Measurements from ENCODE around the gene ZNF423. TPM values are rescaled to one million over a fixed set of nuclear protein-coding genes. Genes with fewer than 3 reads are reported as not detected.

ZNF423 gene
- total RNA-seq, 2 experiments from 2014 or later = not detected

DNA sequence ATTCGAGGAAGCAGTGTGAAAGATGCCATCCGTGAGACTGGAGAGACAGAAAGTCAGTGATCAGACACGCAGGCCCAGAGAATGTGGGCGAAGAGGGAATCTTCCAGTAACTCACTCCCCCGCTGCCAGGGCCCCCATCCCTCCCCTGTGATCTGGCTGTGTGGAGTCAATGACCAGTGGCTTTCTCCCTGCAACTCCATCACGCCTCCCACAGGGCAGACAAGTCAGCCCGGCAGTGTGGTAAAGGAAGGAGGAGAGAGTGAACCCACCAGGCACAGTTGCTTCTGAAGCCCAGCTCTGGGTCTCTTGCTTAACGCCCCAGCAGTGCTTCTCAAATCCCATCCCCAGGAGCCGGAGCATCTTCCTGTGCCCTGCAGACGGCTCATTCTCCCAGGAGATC is 142.1 kb downstream of the ZNF423 start:
- CTCF ChIA-PET = no interaction called here
- Mint-ChIP-seq H3K4me1 (ENCODE audit: low read depth) (no peaks in the 10 kb centered on the region), H3K27ac (no peak overlapping the region), H3K4me3 (no peak overlapping the region), H3K36me3 (ENCODE audit: low read depth) (no peaks in the 10 kb centered on the region), H3K27me3 (ENCODE audit: low read depth) (no peaks in the 10 kb centered on the region), H3K9me3 (ENCODE audit: insufficient read depth) (no peaks in the 10 kb centered on the region)
- no peak for DNase-seq
- POLR2A ChIA-PET = no interaction called here
- no peak for ATAC-seq

DNA sequence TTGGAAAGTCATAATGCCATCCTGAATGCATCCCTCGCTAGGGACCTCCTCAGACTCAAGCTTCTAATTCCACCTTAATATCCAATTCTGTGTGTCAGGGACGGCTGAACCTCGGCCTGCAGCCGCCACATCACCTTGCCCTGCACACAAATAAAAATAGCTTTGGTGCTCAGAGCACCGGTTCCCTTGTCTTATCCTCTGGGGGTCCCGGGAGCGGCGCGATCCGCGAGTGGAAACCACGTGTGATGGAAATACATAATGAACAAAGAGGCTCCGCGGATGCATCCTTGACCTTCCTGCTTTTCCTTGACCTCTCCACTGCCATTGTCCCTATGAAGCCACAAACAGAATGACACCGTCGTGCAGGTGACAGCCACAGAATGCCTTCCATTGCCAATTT is 143.4 kb downstream of the ZNF423 start:
- DNase-seq (no peak), ATAC-seq (no peak)
- H3K27ac Mint-ChIP-seq = no peak overlapping the region
- no peaks in the 10 kb centered on the region for H3K9me3 Mint-ChIP-seq (ENCODE audit: insufficient read depth)
- H3K4me1 Mint-ChIP-seq (ENCODE audit: low read depth) = no peaks in the 10 kb centered on the region
- ChIA-PET CTCF (no interaction called here), POLR2A (no interaction called here)
- no peaks in the 10 kb centered on the region for H3K36me3 Mint-ChIP-seq (ENCODE audit: low read depth)
- no peak overlapping the region for H3K4me3 Mint-ChIP-seq
- H3K27me3 Mint-ChIP-seq (ENCODE audit: low read depth) = no peaks in the 10 kb centered on the region

DNA sequence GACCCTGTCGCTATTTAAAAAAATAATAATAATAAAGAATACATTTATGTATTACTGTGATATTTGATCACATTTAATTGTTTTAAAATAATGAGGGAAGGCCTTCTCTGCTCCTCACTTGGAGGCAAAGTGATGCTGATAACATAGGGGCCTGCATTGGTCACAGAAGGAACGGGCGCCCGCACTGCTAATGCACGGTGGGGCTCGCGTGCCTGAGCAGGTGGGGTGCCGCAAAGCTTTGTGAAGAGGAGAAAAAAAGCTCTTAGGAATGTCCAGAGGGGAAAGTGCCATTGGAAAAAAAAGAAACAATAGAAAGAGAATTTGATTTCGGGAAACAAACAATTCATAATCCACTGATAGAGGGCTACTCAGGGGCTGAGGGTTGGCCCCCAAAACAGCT is 143.8 kb downstream of the ZNF423 start:
- Mint-ChIP-seq H3K4me1 (ENCODE audit: low read depth) (no peaks in the 10 kb centered on the region), H3K36me3 (ENCODE audit: low read depth) (no peaks in the 10 kb centered on the region), H3K27me3 (ENCODE audit: low read depth) (no peaks in the 10 kb centered on the region), H3K27ac (no peak overlapping the region), H3K4me3 (no peak overlapping the region), H3K9me3 (ENCODE audit: insufficient read depth) (no peaks in the 10 kb centered on the region)
- CTCF ChIA-PET = no interaction called here
- POLR2A ChIA-PET = no interaction called here
- ATAC-seq (no peak), DNase-seq (no peak)

DNA sequence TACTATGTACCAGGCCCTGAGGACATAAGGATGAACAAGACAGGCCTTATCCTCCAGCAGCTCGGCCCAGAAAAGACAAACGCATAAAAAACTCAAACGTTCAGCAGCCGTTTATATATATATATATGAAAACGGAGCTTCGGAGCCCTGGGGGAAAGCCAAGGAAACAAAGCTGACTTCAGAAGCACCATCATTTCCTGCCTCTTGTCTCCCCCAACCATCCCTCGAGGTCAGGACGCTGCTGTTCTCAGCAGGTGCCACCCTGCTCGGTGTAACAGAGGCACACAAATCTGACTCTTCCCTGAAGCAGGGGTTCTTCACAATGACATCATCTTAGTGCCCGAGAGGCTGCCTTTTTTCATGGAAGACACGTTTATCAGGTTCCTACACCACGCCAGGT is 146.9 kb downstream of the ZNF423 start:
- Mint-ChIP-seq H3K4me3 (no peak overlapping the region), H3K9me3 (ENCODE audit: insufficient read depth) (no peaks in the 10 kb centered on the region), H3K4me1 (ENCODE audit: low read depth) (no peaks in the 10 kb centered on the region), H3K27me3 (ENCODE audit: low read depth) (no peaks in the 10 kb centered on the region), H3K36me3 (ENCODE audit: low read depth) (no peaks in the 10 kb centered on the region), H3K27ac (no peak overlapping the region)
- no peak for DNase-seq
- CTCF ChIA-PET = interaction anchor here (1.4 kb wide), 1 partner anchor 212 kb away, joined by 3 read pairs; no protein-coding TSS in a partner anchor
- POLR2A ChIA-PET = no interaction called here
- ATAC-seq = no peak

DNA sequence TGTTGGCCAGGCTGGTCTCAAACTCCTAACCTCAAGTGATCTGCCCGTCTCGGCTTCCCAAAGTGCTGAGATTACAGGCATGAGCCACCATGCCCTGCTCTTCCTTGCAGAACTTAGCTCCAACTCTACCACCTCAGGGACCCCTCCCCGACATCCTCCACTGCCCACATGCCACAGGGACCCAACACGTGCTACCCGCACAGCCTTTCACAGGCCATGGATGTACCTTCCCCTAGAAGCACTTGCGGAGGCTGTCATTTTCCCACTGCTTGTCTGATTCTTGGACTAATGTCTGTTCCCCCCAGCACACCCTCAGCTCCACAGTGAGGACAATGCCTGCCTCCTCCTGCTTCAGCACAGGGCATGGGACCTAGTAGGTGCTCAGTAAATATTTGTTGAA is 147.4 kb downstream of the ZNF423 start:
- DNase-seq = no peak
- ATAC-seq = no peak
- Mint-ChIP-seq H3K4me1 (ENCODE audit: low read depth) (no peaks in the 10 kb centered on the region), H3K27me3 (ENCODE audit: low read depth) (no peaks in the 10 kb centered on the region), H3K4me3 (no peak overlapping the region), H3K36me3 (ENCODE audit: low read depth) (no peaks in the 10 kb centered on the region), H3K9me3 (ENCODE audit: insufficient read depth) (no peaks in the 10 kb centered on the region), H3K27ac (no peak overlapping the region)
- ChIA-PET CTCF (interaction anchor here (1.4 kb wide), 1 partner anchor 213 kb away, joined by 3 read pairs; no protein-coding TSS in a partner anchor), POLR2A (no interaction called here)

DNA sequence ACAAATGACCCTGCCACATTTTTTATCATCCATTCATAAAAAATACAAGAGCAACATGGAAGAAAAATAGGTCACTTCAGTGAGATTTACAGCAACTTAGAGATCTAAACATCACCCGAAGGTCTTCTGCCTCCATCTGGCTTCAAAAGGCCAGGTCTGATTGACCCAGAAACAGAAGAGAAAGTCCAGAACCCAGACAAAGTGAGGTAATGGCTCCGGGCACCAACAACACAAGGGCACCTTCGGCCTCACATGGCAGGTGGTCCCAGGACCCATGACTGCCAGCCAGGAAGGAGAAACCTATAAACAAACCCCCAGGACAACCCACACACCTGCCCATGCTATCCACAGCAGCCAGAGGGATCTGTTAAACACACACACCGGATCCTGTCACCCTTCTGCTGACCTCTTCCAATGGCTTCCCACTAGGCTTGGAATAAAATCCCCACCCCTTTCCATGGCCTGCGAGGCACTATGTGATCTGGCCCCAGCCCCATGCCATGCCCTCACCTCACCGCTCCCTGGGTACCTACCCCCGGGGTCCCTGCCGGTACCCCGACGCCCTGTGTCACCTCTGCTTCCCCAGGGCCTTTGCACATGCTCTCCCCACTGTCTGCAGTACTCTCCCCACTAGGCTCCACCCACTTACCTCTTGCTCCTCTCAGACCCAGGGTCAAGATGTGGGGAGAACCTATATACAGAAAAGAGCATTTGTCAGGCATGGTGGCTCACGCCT is 149.1 kb downstream of the ZNF423 start:
- Mint-ChIP-seq H3K27me3 (ENCODE audit: low read depth) (no peaks in the 10 kb centered on the region), H3K4me1 (ENCODE audit: low read depth) (no peaks in the 10 kb centered on the region), H3K36me3 (ENCODE audit: low read depth) (no peaks in the 10 kb centered on the region), H3K27ac (no peak overlapping the region), H3K4me3 (no peak overlapping the region), H3K9me3 (ENCODE audit: insufficient read depth) (no peaks in the 10 kb centered on the region)
- POLR2A ChIA-PET = no interaction called here
- DNase-seq (no peak), ATAC-seq (no peak)
- CTCF ChIA-PET = no interaction called here

DNA sequence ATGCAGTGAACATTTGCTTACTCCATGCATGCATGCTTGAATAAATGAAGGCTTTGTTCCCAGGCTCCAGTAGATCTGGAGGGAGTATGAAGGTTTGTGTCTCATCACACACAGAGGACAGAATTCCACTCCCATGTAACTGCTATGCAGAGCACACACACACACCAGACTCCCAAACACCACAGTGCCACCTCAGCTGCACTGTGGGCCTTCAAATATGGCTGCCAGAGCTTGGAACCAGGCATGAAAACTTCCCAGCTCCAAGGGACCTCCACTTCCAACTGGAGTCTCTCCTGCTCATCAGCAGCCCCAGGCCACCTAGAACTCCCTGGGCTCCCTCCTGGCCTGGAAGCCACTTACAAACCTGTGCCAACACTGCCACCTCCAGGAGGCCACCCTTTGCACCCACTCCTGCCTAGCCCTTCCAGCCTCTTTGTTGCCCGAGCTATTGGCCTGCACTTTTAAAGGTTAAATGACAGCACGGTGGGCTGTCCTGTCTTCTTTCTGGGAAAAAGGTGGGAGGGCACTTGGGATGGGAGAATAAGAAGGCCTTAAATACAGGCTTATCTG is 151.2 kb downstream of the ZNF423 start:
- ChIA-PET CTCF (no interaction called here), POLR2A (no interaction called here)
- ATAC-seq = no peak
- no peak for DNase-seq
- Mint-ChIP-seq H3K4me1 (ENCODE audit: low read depth) (no peaks in the 10 kb centered on the region), H3K9me3 (ENCODE audit: insufficient read depth) (no peaks in the 10 kb centered on the region), H3K27me3 (ENCODE audit: low read depth) (peaks cover 3% of the 10 kb centered on the region), H3K27ac (no peak overlapping the region), H3K36me3 (ENCODE audit: low read depth) (no peaks in the 10 kb centered on the region), H3K4me3 (no peak overlapping the region)

DNA sequence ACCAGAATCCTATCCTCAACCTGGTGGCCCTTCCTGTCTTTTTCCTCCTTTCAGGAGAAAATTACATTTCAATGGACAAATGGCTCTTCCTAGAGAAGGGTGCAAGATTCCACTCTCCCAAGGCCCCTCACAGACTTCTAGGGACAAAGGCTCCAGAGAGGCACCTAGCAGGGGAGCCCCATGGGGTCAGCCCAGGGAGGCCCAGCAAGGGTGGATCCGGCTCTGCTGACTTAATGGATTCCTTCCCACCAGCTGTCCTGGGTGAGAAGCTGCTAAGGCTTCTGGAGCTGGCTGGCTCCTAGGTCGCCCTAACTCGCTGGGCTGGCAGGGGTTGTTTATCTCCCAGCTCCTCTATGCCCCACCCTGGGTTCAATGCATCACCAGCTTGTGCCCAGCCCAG is 152.4 kb downstream of the ZNF423 start:
- Mint-ChIP-seq H3K36me3 (ENCODE audit: low read depth) (no peaks in the 10 kb centered on the region), H3K4me3 (no peak overlapping the region), H3K27ac (no peak overlapping the region), H3K4me1 (ENCODE audit: low read depth) (no peaks in the 10 kb centered on the region), H3K9me3 (ENCODE audit: insufficient read depth) (no peaks in the 10 kb centered on the region), H3K27me3 (ENCODE audit: low read depth) (peaks cover 9% of the 10 kb centered on the region)
- POLR2A ChIA-PET = no interaction called here
- CTCF ChIA-PET = no interaction called here
- ATAC-seq = no peak
- DNase-seq = no peak

DNA sequence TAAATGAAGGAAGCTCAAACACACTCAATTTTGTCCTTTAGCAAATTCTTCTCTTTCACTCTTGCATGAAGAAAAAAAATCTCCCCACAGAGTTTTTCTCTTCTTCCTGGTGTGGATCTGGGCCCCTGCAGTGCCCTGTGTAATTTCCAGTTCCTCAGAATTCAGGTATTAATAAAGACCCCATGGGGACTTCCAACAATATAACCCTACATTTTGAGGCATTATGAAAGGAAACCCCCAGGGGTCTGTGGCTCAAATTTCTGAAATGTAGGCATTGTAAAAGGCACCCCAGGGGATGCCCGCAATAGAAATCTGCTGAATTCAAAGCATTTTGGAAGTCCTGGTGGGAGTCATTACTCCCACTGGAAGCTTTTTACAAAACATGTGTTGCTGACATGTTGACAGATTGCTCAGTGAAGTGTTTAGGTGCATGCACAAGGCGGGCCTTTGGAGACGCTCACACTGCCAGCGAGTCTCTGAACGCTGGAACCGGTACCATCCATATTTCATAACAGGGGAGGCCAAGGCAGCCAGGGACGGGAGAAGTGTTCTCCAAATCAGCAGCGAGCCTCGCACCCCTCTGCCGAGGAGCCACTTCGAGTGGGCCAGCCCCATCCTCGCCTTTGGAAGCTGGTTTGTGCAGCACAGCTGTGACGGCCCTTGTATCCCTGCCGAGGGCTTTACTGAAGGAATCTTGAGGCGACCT is 154.0 kb downstream of the ZNF423 start:
- Mint-ChIP-seq H3K4me3 (no peak overlapping the region), H3K27ac (no peak overlapping the region), H3K9me3 (ENCODE audit: insufficient read depth) (no peaks in the 10 kb centered on the region), H3K4me1 (ENCODE audit: low read depth) (no peaks in the 10 kb centered on the region), H3K36me3 (ENCODE audit: low read depth) (no peaks in the 10 kb centered on the region), H3K27me3 (ENCODE audit: low read depth) (peaks cover 17% of the 10 kb centered on the region)
- ChIA-PET POLR2A (no interaction called here), CTCF (no interaction called here)
- DNase-seq = no peak
- no peak for ATAC-seq

DNA sequence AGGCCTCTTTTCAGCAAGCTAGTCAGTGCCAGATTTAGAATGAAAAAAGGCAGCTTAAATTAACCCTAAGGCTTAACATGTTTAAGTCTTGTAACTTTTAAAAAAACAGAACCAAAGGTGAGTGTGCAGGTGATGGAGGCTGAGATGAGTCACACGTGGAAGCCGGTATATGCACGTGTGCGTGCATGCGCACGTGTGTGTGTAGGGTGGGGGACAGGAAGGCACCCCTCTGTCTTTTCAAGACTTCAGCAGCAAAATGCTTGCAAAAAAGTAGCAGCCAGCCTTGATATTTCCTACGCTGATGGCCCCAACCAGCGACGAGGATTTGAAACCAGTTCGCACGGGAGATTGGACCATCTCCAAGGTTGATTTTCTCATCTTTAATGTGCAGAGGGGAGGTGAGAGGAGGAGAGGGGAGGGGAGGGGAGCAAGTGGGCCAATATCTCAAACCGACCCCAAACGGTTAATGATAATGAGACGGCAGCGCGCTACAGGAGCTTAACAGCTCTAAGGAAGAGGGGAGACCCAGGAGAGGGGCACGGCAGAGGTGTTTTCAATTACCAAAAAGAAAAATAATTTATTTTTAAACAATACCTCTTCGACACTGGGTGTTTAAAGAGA is 154.7 kb downstream of the ZNF423 start:
- DNase-seq = no peak
- H3K36me3 Mint-ChIP-seq (ENCODE audit: low read depth) = no peaks in the 10 kb centered on the region
- H3K27me3 Mint-ChIP-seq (ENCODE audit: low read depth) = peaks cover 17% of the 10 kb centered on the region
- no peak overlapping the region for H3K4me3 Mint-ChIP-seq
- H3K9me3 Mint-ChIP-seq (ENCODE audit: insufficient read depth) = no peaks in the 10 kb centered on the region
- POLR2A ChIA-PET = no interaction called here
- CTCF ChIA-PET = no interaction called here
- H3K27ac Mint-ChIP-seq = no peak overlapping the region
- no peak for ATAC-seq
- H3K4me1 Mint-ChIP-seq (ENCODE audit: low read depth) = no peaks in the 10 kb centered on the region

DNA sequence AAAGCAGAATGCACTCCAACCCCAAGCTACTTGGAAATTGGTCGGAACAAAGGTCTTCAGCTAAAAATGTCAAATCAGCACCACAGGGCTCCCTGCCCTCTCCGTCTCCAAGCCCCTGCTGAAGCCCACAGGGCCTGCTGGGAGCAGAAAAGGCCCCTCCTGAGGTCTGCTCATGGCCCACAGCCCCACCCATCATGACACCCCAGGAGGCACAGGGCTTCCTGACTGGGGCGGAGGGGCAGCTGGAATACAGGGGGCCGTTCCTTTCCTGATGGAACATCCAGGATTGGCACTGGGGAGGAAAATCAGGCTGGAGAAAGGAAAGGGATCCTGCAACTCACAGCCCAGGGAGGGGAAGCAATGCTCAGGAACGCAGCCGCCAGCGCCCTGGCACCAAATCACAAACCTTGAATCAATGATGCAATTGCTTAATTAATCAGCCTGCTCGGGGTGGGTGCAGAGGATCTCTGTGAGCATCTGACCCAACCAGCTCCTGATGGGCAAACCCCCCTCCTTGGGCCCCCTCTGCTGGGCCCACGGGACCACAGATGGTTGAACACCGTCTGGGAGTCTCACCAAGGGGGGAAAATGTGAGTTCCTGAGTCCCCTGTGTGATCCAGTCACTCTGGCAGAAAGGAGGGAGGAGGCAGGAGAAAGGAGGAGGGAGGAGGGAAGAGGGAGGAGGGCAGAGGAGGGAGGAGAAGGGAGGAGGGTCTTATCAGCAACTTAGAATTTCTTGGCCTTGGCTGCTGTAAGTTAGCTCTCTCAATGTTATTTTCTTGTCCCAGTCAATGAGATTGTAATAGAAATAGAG is 155.5 kb downstream of the ZNF423 start:
- POLR2A ChIA-PET = no interaction called here
- no peaks in the 10 kb centered on the region for H3K4me1 Mint-ChIP-seq (ENCODE audit: low read depth)
- no peak overlapping the region for H3K27ac Mint-ChIP-seq
- no peak for ATAC-seq
- peaks cover 17% of the 10 kb centered on the region for H3K27me3 Mint-ChIP-seq (ENCODE audit: low read depth)
- no peak overlapping the region for H3K4me3 Mint-ChIP-seq
- no peaks in the 10 kb centered on the region for H3K36me3 Mint-ChIP-seq (ENCODE audit: low read depth)
- no peaks in the 10 kb centered on the region for H3K9me3 Mint-ChIP-seq (ENCODE audit: insufficient read depth)
- CTCF ChIA-PET = no interaction called here
- no peak for DNase-seq

DNA sequence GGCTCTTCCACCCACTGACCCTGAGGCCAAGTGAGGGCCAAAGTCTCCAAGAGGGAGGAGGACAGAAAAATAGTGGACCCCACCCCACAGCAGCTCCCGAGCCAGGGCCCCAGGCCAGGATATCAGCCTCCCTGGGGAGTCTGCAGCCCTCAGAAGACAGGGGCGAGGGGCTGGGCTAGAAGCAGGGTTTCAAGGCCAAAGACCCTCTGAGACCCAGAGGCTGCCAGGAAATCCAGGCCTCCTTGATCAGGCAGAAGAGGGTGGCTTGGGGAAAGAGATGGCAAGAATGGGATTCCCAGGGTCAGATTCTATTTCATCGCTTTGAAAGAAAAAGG is 156.1 kb downstream of the ZNF423 start:
- ATAC-seq = no peak
- CTCF ChIA-PET = no interaction called here
- no peaks in the 10 kb centered on the region for H3K4me1 Mint-ChIP-seq (ENCODE audit: low read depth)
- H3K27me3 Mint-ChIP-seq (ENCODE audit: low read depth) = peaks cover 17% of the 10 kb centered on the region
- POLR2A ChIA-PET = no interaction called here
- H3K27ac Mint-ChIP-seq = no peak overlapping the region
- no peak for DNase-seq
- no peak overlapping the region for H3K4me3 Mint-ChIP-seq
- H3K36me3 Mint-ChIP-seq (ENCODE audit: low read depth) = no peaks in the 10 kb centered on the region
- H3K9me3 Mint-ChIP-seq (ENCODE audit: insufficient read depth) = no peaks in the 10 kb centered on the region

Data from activated CD8-positive, alpha-beta T cell treated with anti-CD3 and anti-CD28 coated beads, Interleukin-2, amount 10 ng/mL, durations not matched to agents 7 days and 5 days (primary cell).